ENCODE results near the gene STK24. TPM values are rescaled to one million over a fixed set of nuclear protein-coding genes. Genes with fewer than 3 reads are reported as not detected.

STK24 gene
- total RNA-seq, 1 experiment from 2014 or later, result 51.2 TPM

- no TSS peak for BruUV-seq (replicated peaks)
- Mint-ChIP-seq H3K4me3 (ENCODE audit: low read depth, unreplicated experiment) (no peak overlapping the region), H3K27me3 (ENCODE audit: unreplicated experiment) (no peaks in the 10 kb centered on the region), H3K9me3 (ENCODE audit: low read depth, unreplicated experiment) (no peaks in the 10 kb centered on the region), H3K27ac (ENCODE audit: unreplicated experiment) (no peak overlapping the region), H3K4me1 (ENCODE audit: low read depth, unreplicated experiment) (no peaks in the 10 kb centered on the region), H3K36me3 (ENCODE audit: insufficient read depth, unreplicated experiment) (peaks cover 12% of the 10 kb centered on the region)
- CTCF ChIA-PET, result no interaction called here
- intact Hi-C loops (cut with micrococcal nuclease; ENCODE audit: unreplicated experiment), result no loop called here
- DNase-seq, result no peak
- TF ChIP-seq, protein P1, sequence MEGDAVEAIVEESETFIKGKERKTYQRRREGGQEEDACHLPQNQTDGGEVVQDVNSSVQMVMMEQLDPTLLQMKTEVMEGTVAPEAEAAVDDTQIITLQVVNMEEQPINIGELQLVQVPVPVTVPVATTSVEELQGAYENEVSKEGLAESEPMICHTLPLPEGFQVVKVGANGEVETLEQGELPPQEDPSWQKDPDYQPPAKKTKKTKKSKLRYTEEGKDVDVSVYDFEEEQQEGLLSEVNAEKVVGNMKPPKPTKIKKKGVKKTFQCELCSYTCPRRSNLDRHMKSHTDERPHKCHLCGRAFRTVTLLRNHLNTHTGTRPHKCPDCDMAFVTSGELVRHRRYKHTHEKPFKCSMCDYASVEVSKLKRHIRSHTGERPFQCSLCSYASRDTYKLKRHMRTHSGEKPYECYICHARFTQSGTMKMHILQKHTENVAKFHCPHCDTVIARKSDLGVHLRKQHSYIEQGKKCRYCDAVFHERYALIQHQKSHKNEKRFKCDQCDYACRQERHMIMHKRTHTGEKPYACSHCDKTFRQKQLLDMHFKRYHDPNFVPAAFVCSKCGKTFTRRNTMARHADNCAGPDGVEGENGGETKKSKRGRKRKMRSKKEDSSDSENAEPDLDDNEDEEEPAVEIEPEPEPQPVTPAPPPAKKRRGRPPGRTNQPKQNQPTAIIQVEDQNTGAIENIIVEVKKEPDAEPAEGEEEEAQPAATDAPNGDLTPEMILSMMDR (IDR thresholded peaks at IDR 0.05; ENCODE audit: unreplicated experiment), result no peak
These were observed 153.5 kb downstream of the STK24 start for GRCh38 chr13:98423417-98423816.

- CTCF ChIA-PET, result no interaction called here
- peaks cover 12% of the 10 kb centered on the region for H3K36me3 Mint-ChIP-seq (ENCODE audit: insufficient read depth, unreplicated experiment)
- H3K9me3 Mint-ChIP-seq (ENCODE audit: low read depth, unreplicated experiment), result peaks cover under 1% of the 10 kb centered on the region
- H3K27me3 Mint-ChIP-seq (ENCODE audit: unreplicated experiment), result no peaks in the 10 kb centered on the region
- BruUV-seq (replicated peaks), result no TSS peak
- no peak for DNase-seq
- intact Hi-C loops (cut with micrococcal nuclease; ENCODE audit: unreplicated experiment), result no loop called here
- TF ChIP-seq, protein P1 (IDR thresholded peaks at IDR 0.05; ENCODE audit: unreplicated experiment), result no peak
- H3K4me3 Mint-ChIP-seq (ENCODE audit: low read depth, unreplicated experiment), result no peak overlapping the region
- H3K27ac Mint-ChIP-seq (ENCODE audit: unreplicated experiment), result no peak overlapping the region
- peaks cover 3% of the 10 kb centered on the region for H3K4me1 Mint-ChIP-seq (ENCODE audit: low read depth, unreplicated experiment)
These were observed 154.9 kb downstream of the STK24 start for GRCh38 chr13:98422046-98422445.

DNA sequence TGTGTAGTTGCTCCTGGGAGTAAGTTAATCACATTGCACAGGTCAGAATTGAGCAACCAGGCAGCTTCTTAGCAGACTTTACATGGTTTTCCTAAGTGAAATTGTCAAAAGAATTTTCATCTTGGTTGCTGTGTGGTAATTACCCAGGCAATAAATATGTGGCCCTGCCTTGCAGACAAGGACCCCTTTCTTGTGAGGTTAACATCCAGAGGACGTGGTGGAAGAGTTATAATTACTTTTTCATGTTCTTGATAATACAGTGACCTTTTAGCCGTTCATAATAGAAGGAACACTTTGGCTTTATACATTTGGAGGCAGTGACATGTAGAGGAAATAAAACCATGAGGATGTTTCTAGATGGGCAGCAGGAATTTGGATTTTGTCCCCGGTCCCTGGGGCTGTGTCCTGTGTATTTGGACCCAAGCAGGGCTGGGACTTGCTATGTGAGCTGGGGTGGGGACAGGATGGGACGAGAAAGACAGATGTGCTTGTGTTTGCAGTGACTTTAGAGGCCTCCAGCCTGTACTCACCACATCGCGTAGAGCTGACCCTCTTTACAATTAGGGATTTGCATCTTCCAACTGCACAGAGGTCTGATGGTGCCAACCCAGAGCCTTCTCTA is 156.2 kb downstream of the STK24 start:
- CTCF ChIA-PET, result no interaction called here
- no peak overlapping the region for H3K4me3 Mint-ChIP-seq (ENCODE audit: low read depth, unreplicated experiment)
- peaks cover 16% of the 10 kb centered on the region for H3K36me3 Mint-ChIP-seq (ENCODE audit: insufficient read depth, unreplicated experiment)
- TF ChIP-seq, protein P1 (IDR thresholded peaks at IDR 0.05; ENCODE audit: unreplicated experiment), result no peak
- H3K27me3 Mint-ChIP-seq (ENCODE audit: unreplicated experiment), result no peaks in the 10 kb centered on the region
- no peak overlapping the region for H3K27ac Mint-ChIP-seq (ENCODE audit: unreplicated experiment)
- DNase-seq, result no peak
- peaks cover 5% of the 10 kb centered on the region for H3K9me3 Mint-ChIP-seq (ENCODE audit: low read depth, unreplicated experiment)
- BruUV-seq (replicated peaks), result no TSS peak
- intact Hi-C loops (cut with micrococcal nuclease; ENCODE audit: unreplicated experiment), result no loop called here
- H3K4me1 Mint-ChIP-seq (ENCODE audit: low read depth, unreplicated experiment), result peaks cover 10% of the 10 kb centered on the region

DNA sequence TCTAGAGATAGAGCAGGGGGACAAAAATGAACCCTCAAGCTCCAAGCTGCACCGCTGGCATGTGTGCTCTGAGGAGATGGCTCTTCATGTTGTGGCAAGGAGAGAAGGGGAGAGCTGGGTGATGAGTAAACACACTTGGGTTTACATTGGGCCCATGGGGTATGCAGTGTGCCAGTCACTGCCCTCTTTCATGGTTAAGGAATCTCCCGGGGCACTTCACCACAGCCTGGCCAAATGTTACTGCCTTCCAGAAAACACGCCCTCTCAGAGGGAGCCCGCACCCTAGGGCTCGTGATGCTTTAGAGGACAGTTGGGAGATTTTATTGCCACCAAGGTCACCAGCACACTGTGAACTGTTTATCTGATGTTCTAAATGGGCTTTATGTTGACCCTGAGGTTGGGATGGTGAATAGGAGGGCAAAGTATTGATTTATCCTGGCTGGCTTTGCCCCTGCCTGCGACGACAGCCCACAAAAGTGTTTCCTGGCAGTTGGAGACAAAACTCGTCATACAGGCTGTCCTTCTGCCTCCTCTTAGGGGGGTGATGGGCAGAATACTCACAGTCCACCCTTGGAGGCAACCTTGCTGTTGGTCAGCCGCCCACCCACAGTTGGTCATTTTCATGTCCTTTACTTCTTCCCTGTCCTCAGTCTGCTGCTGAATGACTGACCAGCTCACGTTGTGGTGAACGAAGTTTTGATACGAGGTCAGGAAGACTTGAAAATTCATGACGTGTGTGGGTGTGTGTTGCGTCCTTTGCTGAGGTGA is 156.9 kb downstream of the STK24 start:
- H3K27ac Mint-ChIP-seq (ENCODE audit: unreplicated experiment), result no peak overlapping the region

More for the DNA sequence above, 156.9 kb downstream of the STK24 start:
- peaks cover 5% of the 10 kb centered on the region for H3K9me3 Mint-ChIP-seq (ENCODE audit: low read depth, unreplicated experiment)
- no peaks in the 10 kb centered on the region for H3K27me3 Mint-ChIP-seq (ENCODE audit: unreplicated experiment)
- H3K4me1 Mint-ChIP-seq (ENCODE audit: low read depth, unreplicated experiment), result peaks cover 10% of the 10 kb centered on the region
- H3K36me3 Mint-ChIP-seq (ENCODE audit: insufficient read depth, unreplicated experiment), result peaks cover 15% of the 10 kb centered on the region
- BruUV-seq (replicated peaks), result no TSS peak
- intact Hi-C loops (cut with micrococcal nuclease; ENCODE audit: unreplicated experiment), result no loop called here
- CTCF ChIA-PET, result no interaction called here
- TF ChIP-seq, protein P1 (IDR thresholded peaks at IDR 0.05; ENCODE audit: unreplicated experiment), result no peak
- no peak overlapping the region for H3K4me3 Mint-ChIP-seq (ENCODE audit: low read depth, unreplicated experiment)
- DNase-seq, result no peak

All from Calu3 (cell line).